Activated T-helper 2 cell treated with anti-CD3 and anti-CD28 coated beads, Interferon-gamma antibody, Interleukin-2, Interleukin-4, amounts not matched to agents 10 μg/mL and 5 μg/mL and 100 μg/mL, durations not matched to agents 14 hours and 24 hours and 36 hours (primary cell): ENCODE data around the gene NAALADL2. TPM values are rescaled to one million over a fixed set of nuclear protein-coding genes. Genes with fewer than 3 reads are reported as not detected.
"Not testable (repeated sequence)": the region's sequence is repeated elsewhere in the genome, so short reads cannot be mapped to it uniquely, and the experiment has no call there.

Experiments used
- DNase-seq: peaks from one replicate; pipeline ENCODE4 v3.0.0; 2021; ENCODE audit warnings: low spot score
- H3K27ac Mint-ChIP-seq: one replicate; pipeline ENCODE4 v1.8.0; 2021; ENCODE audit warnings: mixed read lengths
- H3K27me3 Mint-ChIP-seq: one replicate; pipeline ENCODE4 v1.8.0; 2021; ENCODE audit warnings: low read depth, mixed read lengths
- H3K36me3 Mint-ChIP-seq: one replicate; pipeline ENCODE4 v1.8.0; 2021; ENCODE audit warnings: low read depth, mixed read lengths
- H3K4me1 Mint-ChIP-seq: one replicate; pipeline ENCODE4 v1.8.0; 2021; ENCODE audit warnings: low read depth, mixed read lengths
- H3K4me3 Mint-ChIP-seq: one replicate; pipeline ENCODE4 v1.8.0; 2021; ENCODE audit warnings: low read depth, mild to moderate bottlenecking, moderate library complexity, mixed read lengths
- H3K9me3 Mint-ChIP-seq: one replicate; pipeline ENCODE4 v1.8.0; 2021; ENCODE audit warnings: mixed read lengths
- intact Hi-C: fragments of 100-400 bp; cut with micrococcal nuclease; formaldehyde crosslinking; loops from one replicate; pipeline ENCODE4 v1.15.1; 2023
- total RNA-seq: library from RNA; stranded (reverse); gene quantifications from 2 replicates; pipeline ENCODE4 v1.2.3, GENCODE V29; 2022

The NAALADL2 gene
- total RNA-seq, 1 donor from 2014 or later, result not detected

DNA sequence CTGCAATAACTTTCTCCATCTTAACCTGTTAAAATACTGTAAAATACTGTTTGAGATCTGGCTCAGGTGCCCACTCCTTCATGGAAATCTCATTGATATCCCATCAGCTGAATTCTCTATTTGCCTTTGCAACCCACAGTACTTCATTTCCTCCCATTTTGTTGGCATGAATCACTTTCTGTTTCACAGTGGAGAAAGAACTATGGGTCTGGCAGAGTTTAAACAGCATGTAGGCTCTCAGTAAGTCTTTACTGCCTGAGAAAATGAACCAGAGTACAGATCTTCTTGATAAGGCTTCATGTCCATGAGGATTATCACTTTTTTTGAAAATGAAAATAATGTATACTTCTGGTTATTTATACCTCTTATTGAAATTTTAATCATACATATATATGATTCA lies 245.9 kb downstream of the NAALADL2 start:
- no peaks in the 10 kb centered on the region for H3K27me3 Mint-ChIP-seq
- no peaks in the 10 kb centered on the region for H3K9me3 Mint-ChIP-seq
- DNase-seq, result no peak
- H3K4me1 Mint-ChIP-seq, result no peaks in the 10 kb centered on the region
- H3K36me3 Mint-ChIP-seq, result no peaks in the 10 kb centered on the region
- intact Hi-C loops, result no loop called here
- no peak overlapping the region for H3K4me3 Mint-ChIP-seq
- no peak overlapping the region for H3K27ac Mint-ChIP-seq

DNA sequence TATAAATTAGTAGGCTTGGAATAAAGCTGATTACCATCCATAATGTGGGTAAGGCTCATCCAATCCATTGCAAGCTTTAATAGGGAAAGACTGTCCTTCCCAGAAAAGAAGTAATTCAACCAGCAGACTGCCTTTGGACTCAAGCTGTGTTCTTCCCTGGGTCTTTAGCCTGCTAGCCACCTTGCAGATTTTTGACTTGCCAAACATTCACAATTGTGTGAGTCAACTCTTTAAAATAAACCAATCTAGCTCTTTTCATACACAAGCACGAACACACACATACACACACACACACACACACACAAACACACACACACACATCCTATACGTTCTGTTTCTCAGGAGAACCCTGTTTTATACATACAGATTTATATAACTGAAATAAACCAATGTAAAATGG lies 248.1 kb downstream of the NAALADL2 start:
- intact Hi-C loops, result no loop called here
- no peak for DNase-seq
- Mint-ChIP-seq H3K27ac (no peak overlapping the region), H3K36me3 (no peaks in the 10 kb centered on the region), H3K4me1 (no peaks in the 10 kb centered on the region), H3K27me3 (no peaks in the 10 kb centered on the region), H3K4me3 (no peak overlapping the region), H3K9me3 (no peaks in the 10 kb centered on the region)

- intact Hi-C loops, result no loop called here
- Mint-ChIP-seq H3K27ac (no peak overlapping the region), H3K36me3 (no peaks in the 10 kb centered on the region), H3K4me1 (no peaks in the 10 kb centered on the region), H3K9me3 (no peaks in the 10 kb centered on the region), H3K27me3 (no peaks in the 10 kb centered on the region), H3K4me3 (no peak overlapping the region)
- DNase-seq, result no peak
Observed at GRCh38 chr3:175107995-175108394, 248.9 kb downstream of the NAALADL2 start.

DNA sequence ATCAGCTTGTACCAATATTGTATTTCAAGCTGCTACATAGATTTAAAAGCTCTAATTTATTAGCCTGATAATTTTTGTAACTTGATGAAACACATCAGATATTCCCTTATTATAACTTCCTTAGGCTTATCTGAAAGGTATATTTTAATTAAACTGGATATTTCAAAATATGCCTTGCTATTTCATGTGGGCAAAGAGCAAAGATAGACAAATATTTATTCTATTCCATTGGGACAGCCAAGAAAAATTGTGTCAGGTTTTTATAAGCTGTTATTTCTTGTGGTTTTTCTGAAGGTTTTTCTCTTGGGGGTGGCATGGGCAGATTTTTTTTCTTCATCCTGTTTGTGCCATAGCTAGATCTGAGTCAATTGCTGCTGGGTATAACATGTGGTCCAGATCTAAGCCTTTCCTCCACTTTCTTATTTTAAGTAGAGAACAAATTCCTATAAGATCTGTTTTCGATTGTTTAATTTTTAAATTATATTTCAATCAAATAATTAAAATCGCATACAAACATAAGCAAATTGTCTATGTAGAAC lies 249.5 kb downstream of the NAALADL2 start:
- Mint-ChIP-seq H3K36me3 (no peaks in the 10 kb centered on the region), H3K4me1 (no peaks in the 10 kb centered on the region), H3K27ac (no peak overlapping the region), H3K9me3 (no peaks in the 10 kb centered on the region), H3K27me3 (no peaks in the 10 kb centered on the region), H3K4me3 (no peak overlapping the region)
- intact Hi-C loops, result no loop called here
- DNase-seq, result no peak

- Mint-ChIP-seq H3K4me1 (no peaks in the 10 kb centered on the region), H3K9me3 (peaks cover 3% of the 10 kb centered on the region), H3K4me3 (no peak overlapping the region), H3K27me3 (no peaks in the 10 kb centered on the region), H3K36me3 (no peaks in the 10 kb centered on the region), H3K27ac (no peak overlapping the region)
- intact Hi-C loops, result no loop called here
- DNase-seq, result no peak
Observed at GRCh38 chr3:175111036-175111435, 251.9 kb downstream of the NAALADL2 start.

GRCh38 chr3:175118382-175118941 lies 259.3 kb downstream of the NAALADL2 start:
- Mint-ChIP-seq H3K36me3 (no peaks in the 10 kb centered on the region), H3K4me1 (no peaks in the 10 kb centered on the region), H3K27ac (no peak overlapping the region), H3K9me3 (peaks cover 4% of the 10 kb centered on the region), H3K4me3 (no peak overlapping the region), H3K27me3 (no peaks in the 10 kb centered on the region)
- DNase-seq, result no peak
- intact Hi-C loops, result no loop called here

GRCh38 chr3:175121225-175121624 lies 262.1 kb downstream of the NAALADL2 start:
- DNase-seq, result no peak
- Mint-ChIP-seq H3K27ac (no peak overlapping the region), H3K4me3 (no peak overlapping the region), H3K4me1 (no peaks in the 10 kb centered on the region), H3K9me3 (peaks cover 12% of the 10 kb centered on the region), H3K27me3 (no peaks in the 10 kb centered on the region), H3K36me3 (no peaks in the 10 kb centered on the region)
- intact Hi-C loops, result no loop called here

- H3K9me3 Mint-ChIP-seq, result peaks cover 12% of the 10 kb centered on the region
- DNase-seq, result no peak
- H3K4me3 Mint-ChIP-seq, result no peak overlapping the region
- H3K36me3 Mint-ChIP-seq, result no peaks in the 10 kb centered on the region
- H3K27ac Mint-ChIP-seq, result no peak overlapping the region
- intact Hi-C loops, result no loop called here
- H3K27me3 Mint-ChIP-seq, result no peaks in the 10 kb centered on the region
- no peaks in the 10 kb centered on the region for H3K4me1 Mint-ChIP-seq
Observed at GRCh38 chr3:175127075-175127662, 268.0 kb downstream of the NAALADL2 start.

GRCh38 chr3:175129126-175129525 lies 270.0 kb downstream of the NAALADL2 start:
- peaks cover 5% of the 10 kb centered on the region for H3K9me3 Mint-ChIP-seq
- no peak for DNase-seq
- intact Hi-C loops, result no loop called here
- no peak overlapping the region for H3K4me3 Mint-ChIP-seq
- H3K27ac Mint-ChIP-seq, result no peak overlapping the region
- no peaks in the 10 kb centered on the region for H3K27me3 Mint-ChIP-seq
- H3K4me1 Mint-ChIP-seq, result no peaks in the 10 kb centered on the region
- H3K36me3 Mint-ChIP-seq, result no peaks in the 10 kb centered on the region

GRCh38 chr3:175129571-175129970 lies 270.4 kb downstream of the NAALADL2 start:
- intact Hi-C loops, result no loop called here
- peaks cover 2% of the 10 kb centered on the region for H3K9me3 Mint-ChIP-seq
- no peaks in the 10 kb centered on the region for H3K4me1 Mint-ChIP-seq
- H3K27ac Mint-ChIP-seq, result no peak overlapping the region
- no peak overlapping the region for H3K4me3 Mint-ChIP-seq
- no peak for DNase-seq
- H3K27me3 Mint-ChIP-seq, result no peaks in the 10 kb centered on the region
- H3K36me3 Mint-ChIP-seq, result no peaks in the 10 kb centered on the region

DNA sequence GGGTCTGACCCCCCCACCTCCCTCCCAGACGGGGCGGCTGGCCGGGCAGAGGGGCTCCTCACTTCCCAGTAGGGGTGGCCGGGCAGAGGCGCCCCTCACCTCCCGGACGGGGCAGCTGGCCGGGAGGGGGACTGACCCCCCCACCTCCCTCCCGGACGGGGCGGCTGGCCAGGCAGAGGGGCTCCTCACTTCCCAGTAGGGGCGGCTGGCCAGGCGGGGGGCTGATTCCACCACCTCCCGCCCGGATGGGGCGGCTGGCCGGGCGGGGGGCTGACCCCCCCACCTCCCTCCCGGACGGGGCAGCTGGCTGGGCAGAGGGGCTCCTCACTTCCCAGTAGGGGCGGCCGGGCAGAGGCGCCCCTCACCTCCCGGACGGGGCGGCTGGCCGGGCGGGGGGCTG lies 272.7 kb downstream of the NAALADL2 start:
- H3K4me3 Mint-ChIP-seq, H3K27ac Mint-ChIP-seq, intact Hi-C loops, DNase-seq, H3K27me3 Mint-ChIP-seq, H3K4me1 Mint-ChIP-seq, H3K36me3 Mint-ChIP-seq, H3K9me3 Mint-ChIP-seq: not testable (repeated sequence)

DNA sequence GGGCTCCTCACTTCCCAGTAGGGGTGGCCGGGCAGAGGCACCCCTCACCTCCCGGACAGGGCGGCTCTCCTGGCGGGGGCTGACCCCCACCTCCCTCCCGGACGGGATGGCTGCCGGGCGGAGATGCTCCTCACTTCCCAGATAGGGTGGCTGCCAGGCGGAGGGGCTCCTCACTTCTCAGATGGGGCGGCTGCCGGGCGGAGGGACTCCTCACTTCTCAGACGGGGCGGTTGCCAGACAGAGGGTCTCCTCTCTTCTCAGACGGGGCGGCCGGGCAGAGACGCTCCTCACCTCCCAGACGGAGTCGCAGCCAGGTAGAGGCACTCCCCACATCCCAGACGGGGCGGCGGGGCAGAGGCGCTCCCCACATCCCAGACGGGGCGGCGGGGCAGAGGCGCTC lies 273.6 kb downstream of the NAALADL2 start:
- H3K27me3 Mint-ChIP-seq, H3K4me1 Mint-ChIP-seq, DNase-seq, H3K9me3 Mint-ChIP-seq, H3K4me3 Mint-ChIP-seq, H3K36me3 Mint-ChIP-seq, intact Hi-C loops, H3K27ac Mint-ChIP-seq: not testable (repeated sequence)

DNA sequence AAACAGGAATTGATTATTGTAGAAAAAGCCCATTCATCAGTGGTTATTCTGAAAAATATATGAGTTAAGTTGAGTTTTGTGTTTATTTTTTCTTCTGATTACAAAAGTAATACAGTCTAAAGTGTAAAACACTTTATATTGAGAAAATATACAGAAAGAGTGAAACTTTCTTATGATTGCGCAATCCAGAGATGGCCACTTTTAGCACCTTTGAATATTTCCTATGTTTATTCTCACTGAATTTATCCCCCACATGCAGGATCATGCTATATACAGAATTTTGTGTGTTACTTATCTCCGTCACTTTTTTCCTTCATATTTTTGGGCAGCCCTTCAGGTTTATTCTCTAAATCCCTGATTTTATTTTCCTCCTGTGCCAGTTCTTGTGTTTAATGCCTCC lies 285.2 kb downstream of the NAALADL2 start:
- no peaks in the 10 kb centered on the region for H3K4me1 Mint-ChIP-seq
- H3K36me3 Mint-ChIP-seq, result no peaks in the 10 kb centered on the region
- no peak overlapping the region for H3K27ac Mint-ChIP-seq
- no peak overlapping the region for H3K4me3 Mint-ChIP-seq
- no peak for DNase-seq
- intact Hi-C loops, result no loop called here
- H3K9me3 Mint-ChIP-seq, result peaks cover 16% of the 10 kb centered on the region
- no peaks in the 10 kb centered on the region for H3K27me3 Mint-ChIP-seq
